Stimulated activated memory B cell treated with anti-CD40 and anti-IgM and Interleukin-4, amounts not matched to agents 10 μg/mL and 1 μg/mL and 100 μg/mL, for 72 hours (primary cell): ENCODE results near the gene ROPN1L.
"Not testable (repeated sequence)": the region's sequence is repeated elsewhere in the genome, so short reads cannot be mapped to it uniquely, and the experiment has no call there.

Experiments used
- ATAC-seq: fragments of 150-1000 bp; cut with Tn5 transposase; 2 replicates; pipeline ENCODE4 v1.10.0; 2021
- H3K27ac Mint-ChIP-seq: one replicate; pipeline ENCODE4 v1.8.0; 2022; ENCODE audit warnings: mild to moderate bottlenecking, mixed read lengths
- H3K27me3 Mint-ChIP-seq: one replicate; pipeline ENCODE4 v1.8.0; 2022; ENCODE audit warnings: mixed read lengths
- H3K36me3 Mint-ChIP-seq: one replicate; pipeline ENCODE4 v1.8.0; 2022; ENCODE audit warnings: mixed read lengths
- H3K4me1 Mint-ChIP-seq: one replicate; pipeline ENCODE4 v1.8.0; 2022; ENCODE audit warnings: mixed read lengths
- H3K4me3 Mint-ChIP-seq: one replicate; pipeline ENCODE4 v1.8.0; 2022; ENCODE audit warnings: mild to moderate bottlenecking, moderate library complexity, mixed read lengths
- H3K9me3 Mint-ChIP-seq: one replicate; pipeline ENCODE4 v1.8.0; 2022; ENCODE audit warnings: mixed read lengths

The ROPN1L gene

DNA sequence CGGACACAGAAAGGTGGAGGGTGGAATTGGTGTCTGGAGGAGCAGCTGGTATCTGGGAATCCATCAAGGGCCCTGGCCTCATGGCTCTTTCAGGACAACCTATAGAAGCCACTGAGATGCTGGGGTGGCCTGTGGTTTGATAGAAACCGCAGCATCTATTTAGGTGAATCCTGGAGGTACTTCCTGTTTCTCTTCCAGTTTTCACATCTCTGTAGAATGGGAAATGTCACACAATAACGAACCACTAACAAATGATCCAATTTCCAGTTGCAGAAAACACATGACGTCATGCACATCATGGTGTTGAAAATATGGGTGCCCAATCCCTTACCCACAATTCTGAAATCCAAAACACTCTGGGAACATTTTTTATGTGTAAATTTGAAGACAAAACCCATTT, 52.2 kb downstream of the ROPN1L start:
- no peaks in the 10 kb centered on the region for H3K27me3 Mint-ChIP-seq
- H3K27ac Mint-ChIP-seq: no peak overlapping the region
- peaks cover 5% of the 10 kb centered on the region for H3K9me3 Mint-ChIP-seq
- H3K36me3 Mint-ChIP-seq: peaks cover 6% of the 10 kb centered on the region
- ATAC-seq: no peak
- H3K4me1 Mint-ChIP-seq: peaks cover 55% of the 10 kb centered on the region
- H3K4me3 Mint-ChIP-seq: no peak overlapping the region

DNA sequence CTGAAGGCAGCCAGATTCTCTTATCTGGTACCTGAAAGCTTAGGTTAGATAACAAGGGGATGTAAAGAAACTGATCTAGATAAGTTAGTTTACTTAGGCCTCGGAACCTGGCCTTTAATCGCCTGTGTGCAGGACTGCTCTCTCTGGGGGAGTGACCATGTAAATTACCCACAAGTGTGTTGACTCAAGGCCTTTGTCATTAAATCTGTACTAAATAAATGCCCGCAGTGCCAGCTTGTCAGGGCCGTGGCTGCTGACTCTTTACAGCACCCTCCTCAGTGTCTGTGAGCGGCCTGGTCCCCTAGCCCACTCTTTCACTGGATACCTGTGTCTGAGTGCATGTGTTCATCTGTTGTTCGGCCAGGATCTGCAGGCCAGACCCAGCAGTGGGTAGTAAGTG, 52.8 kb downstream of the ROPN1L start:
- not testable (repeated sequence) for H3K27me3 Mint-ChIP-seq, H3K27ac Mint-ChIP-seq, H3K36me3 Mint-ChIP-seq, H3K9me3 Mint-ChIP-seq, ATAC-seq, H3K4me3 Mint-ChIP-seq
- peaks cover 49% of the 10 kb centered on the region for H3K4me1 Mint-ChIP-seq

DNA sequence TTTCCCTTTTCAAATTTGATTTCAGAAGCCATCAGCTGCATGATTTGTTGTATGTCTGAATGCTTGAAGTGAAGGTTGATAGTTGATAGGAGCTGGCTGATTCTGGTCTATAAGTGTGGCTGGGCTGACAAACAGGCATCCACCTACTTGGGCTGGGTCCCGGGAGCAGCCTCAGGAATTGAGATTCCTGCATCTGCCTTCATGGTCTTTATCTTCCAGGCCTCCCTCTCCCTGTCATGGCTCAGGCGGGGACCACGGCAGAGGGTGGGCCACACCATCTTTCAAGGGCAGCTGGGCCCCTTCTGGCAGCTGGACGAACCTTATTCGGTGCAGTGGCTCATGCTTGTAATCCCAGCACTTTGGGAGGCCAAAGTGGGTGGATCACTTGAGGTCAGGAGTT, 55.9 kb downstream of the ROPN1L start:
- H3K27me3 Mint-ChIP-seq: no peaks in the 10 kb centered on the region
- peaks cover 5% of the 10 kb centered on the region for H3K9me3 Mint-ChIP-seq
- peak overlapping the region; percentile 14 for H3K27ac Mint-ChIP-seq
- H3K4me1 Mint-ChIP-seq: peaks cover 23% of the 10 kb centered on the region
- no peak overlapping the region for H3K4me3 Mint-ChIP-seq
- ATAC-seq: no peak
- peaks cover 6% of the 10 kb centered on the region for H3K36me3 Mint-ChIP-seq

DNA sequence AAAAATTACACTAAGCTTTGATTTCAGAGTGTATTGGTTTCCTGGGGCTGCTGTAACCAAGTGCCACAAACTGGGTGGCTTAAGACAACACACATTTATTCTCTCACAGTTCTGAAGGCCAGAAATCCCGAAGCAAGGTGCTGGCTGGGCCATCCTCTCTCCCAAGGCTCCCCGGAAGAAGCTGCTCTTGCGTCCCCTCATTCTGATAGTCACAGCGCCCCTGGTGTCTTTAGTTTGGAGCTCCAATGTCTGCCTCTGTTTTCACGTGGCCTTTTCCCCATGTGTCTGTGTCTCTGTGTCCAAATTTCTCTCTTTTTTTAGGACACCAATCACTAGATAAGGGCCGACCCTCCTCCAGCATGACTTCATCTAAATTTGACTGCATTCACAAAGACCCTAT, 56.7 kb downstream of the ROPN1L start:
- Mint-ChIP-seq H3K9me3 (peaks cover 5% of the 10 kb centered on the region), H3K27ac (peak overlapping the region; percentile 12), H3K36me3 (peaks cover 6% of the 10 kb centered on the region), H3K27me3 (no peaks in the 10 kb centered on the region), H3K4me3 (no peak overlapping the region), H3K4me1 (peaks cover 15% of the 10 kb centered on the region)
- no peak for ATAC-seq

DNA sequence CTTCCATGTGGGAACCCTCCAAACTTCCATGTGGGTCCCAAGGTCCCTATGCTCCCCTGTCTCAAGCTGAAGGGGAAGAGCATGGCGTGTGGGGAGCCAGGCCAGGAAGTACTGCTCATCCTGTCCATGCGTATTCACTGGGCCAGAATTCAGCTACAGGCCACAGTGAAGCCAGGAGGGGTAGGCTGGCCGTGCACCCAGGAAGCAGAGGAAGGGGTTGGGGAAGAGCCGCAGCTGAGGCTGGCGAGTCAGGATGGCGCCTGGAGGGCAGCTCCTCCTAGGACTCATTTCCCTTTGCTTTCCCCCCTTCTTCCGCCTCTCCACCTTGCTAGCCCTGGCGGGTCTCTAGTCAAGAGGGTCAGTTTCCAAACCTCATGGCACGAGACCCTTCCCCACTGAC, 57.4 kb downstream of the ROPN1L start:
- peaks cover 3% of the 10 kb centered on the region for H3K36me3 Mint-ChIP-seq
- peaks cover 3% of the 10 kb centered on the region for H3K9me3 Mint-ChIP-seq
- no peak overlapping the region for H3K4me3 Mint-ChIP-seq
- H3K27me3 Mint-ChIP-seq: no peaks in the 10 kb centered on the region
- ATAC-seq: no peak
- no peak overlapping the region for H3K27ac Mint-ChIP-seq
- peaks cover 8% of the 10 kb centered on the region for H3K4me1 Mint-ChIP-seq

DNA sequence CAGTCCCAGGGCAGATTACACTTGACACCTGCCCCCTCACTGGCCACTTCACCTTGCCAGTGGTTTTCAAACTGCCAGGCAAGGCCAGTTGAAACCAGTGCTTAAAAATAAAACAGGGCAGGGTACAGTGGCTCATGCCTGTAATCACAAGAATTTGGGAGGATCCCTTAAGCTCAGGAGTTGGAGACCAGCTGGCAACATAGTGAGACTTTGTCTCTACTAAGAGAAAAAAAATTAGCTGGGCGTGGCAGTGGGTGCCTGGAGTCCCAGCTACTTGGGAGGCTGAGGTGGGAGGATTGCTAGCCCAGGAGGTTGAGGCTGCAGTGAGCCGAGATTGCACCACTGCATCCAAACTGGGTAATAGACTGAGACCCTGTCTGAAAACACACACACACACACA, 58.1 kb downstream of the ROPN1L start:
- ATAC-seq: no peak

DNA sequence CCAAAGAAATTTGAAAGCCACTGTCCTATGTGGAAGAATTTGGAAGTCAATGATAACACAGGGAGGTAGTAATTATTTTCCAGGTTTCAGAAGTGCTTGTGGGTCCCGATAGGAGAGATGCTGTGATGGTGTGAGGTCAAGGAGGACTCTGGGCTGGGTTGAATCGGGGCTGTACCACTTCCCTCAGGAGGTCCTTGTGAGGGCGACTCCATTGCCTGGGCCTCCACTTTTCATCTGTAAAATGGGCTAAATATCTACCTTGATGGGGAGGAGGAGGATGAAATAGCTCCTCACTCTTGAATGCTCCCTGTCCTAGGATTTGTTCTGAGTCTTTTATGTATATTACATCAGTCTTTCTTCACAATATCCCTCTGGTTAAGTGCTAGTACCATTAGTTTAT, 59.0 kb downstream of the ROPN1L start:
- Mint-ChIP-seq H3K27me3 (no peaks in the 10 kb centered on the region), H3K4me3 (no peak overlapping the region), H3K9me3 (no peaks in the 10 kb centered on the region), H3K4me1 (peaks cover 14% of the 10 kb centered on the region), H3K27ac (no peak overlapping the region), H3K36me3 (no peaks in the 10 kb centered on the region)
- ATAC-seq: no peak

More for the DNA sequence above, 58.1 kb downstream of the ROPN1L start:
- H3K4me1 Mint-ChIP-seq: peaks cover 5% of the 10 kb centered on the region
- no peak overlapping the region for H3K27ac Mint-ChIP-seq
- no peaks in the 10 kb centered on the region for H3K27me3 Mint-ChIP-seq
- no peaks in the 10 kb centered on the region for H3K36me3 Mint-ChIP-seq
- no peak overlapping the region for H3K4me3 Mint-ChIP-seq
- no peaks in the 10 kb centered on the region for H3K9me3 Mint-ChIP-seq

DNA sequence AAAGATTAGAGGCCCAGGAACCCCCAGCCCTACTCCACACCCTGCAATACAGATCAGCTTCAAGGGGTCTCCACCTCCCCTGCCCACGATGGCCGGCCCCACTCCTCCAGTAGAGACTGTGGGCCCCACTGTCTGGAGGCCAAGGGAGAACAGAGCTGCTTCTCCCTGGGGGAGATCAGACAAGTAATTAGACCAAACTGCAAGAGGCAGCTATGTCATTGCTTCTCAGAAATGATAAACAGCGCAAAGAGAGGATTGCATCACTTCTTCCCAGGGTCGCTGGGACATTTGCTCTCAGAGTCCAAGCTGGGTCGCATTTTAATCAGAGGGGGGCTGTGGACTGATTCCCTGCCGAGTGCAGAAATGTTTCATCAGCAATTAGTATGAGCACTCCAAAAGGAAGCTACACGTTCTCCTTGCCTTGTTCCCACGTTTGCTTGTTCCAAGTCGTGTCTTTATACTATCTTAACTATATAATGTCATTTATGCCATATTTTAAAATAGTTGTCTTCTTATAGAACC, 59.9 kb downstream of the ROPN1L start:
- Mint-ChIP-seq H3K27me3 (no peaks in the 10 kb centered on the region), H3K4me3 (no peak overlapping the region), H3K27ac (no peak overlapping the region), H3K9me3 (no peaks in the 10 kb centered on the region), H3K36me3 (no peaks in the 10 kb centered on the region), H3K4me1 (peaks cover 22% of the 10 kb centered on the region)
- ATAC-seq: no peak

DNA sequence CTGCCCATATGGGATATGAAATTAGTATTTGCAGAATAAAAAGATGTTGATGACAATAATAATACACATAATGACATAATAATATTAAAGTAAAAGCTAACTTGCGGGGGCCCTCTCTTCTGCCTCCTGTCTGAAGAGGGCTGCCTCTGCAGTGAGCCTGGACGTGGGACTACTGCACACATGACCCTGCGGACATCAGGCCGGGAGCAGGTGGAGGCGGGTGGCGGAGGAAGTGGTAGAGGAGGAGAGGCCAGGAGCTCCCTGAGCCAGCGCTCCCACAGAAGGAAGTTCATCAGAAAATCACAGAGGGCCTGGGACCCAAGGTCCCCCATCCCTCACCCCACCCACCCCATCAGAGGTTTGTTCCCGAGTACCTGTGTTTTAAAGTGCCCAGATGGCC, 60.5 kb downstream of the ROPN1L start:
- H3K36me3 Mint-ChIP-seq: no peaks in the 10 kb centered on the region
- no peak for ATAC-seq
- H3K27me3 Mint-ChIP-seq: no peaks in the 10 kb centered on the region
- H3K4me3 Mint-ChIP-seq: no peak overlapping the region
- H3K4me1 Mint-ChIP-seq: peaks cover 22% of the 10 kb centered on the region
- H3K9me3 Mint-ChIP-seq: no peaks in the 10 kb centered on the region
- peak overlapping the region; percentile 57 for H3K27ac Mint-ChIP-seq

DNA sequence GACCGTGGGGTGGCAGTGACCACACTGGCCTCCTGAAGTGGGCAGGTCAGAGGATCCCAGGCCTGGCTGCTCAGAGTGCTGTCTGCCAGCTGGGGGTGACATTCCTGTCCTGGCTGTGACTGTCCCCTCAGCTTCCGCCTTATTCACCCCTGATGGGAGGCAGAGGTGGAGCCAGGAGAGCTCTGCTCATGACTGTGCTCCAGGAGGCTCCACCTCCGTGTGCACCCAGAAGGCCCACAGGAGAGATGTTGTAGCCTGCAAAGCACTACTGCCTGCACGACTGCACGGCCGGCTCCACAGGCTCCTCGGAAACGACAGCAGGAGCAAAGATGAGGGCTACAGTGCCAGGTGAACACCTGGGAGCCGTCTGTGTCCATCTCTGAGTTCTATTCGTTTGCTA, 60.9 kb downstream of the ROPN1L start:
- Mint-ChIP-seq H3K4me3 (no peak overlapping the region), H3K27me3 (no peaks in the 10 kb centered on the region), H3K9me3 (no peaks in the 10 kb centered on the region), H3K27ac (peak overlapping the region; percentile 57), H3K36me3 (no peaks in the 10 kb centered on the region), H3K4me1 (peaks cover 22% of the 10 kb centered on the region)
- no peak for ATAC-seq

DNA sequence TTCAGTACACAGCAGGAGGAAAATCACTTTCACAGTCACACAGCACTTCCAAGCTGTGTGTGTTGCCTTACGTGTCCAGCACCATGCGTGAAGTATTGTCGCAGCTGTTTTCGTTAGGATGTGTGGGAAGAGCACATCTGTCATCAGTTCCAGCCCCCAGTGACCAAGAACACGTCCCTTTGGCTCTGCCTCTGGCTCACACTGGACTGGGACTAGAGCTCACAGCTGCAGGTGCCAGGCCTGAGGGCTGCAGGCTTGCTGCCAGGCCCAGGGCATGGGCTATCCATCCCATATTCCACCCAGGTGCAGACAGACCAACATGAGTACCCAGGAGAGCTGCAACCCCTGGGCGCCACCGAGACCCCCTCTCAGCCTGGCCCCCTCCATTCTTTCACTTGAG, 61.6 kb downstream of the ROPN1L start:
- H3K27me3 Mint-ChIP-seq: no peaks in the 10 kb centered on the region
- ATAC-seq: no peak
- no peaks in the 10 kb centered on the region for H3K9me3 Mint-ChIP-seq
- H3K4me3 Mint-ChIP-seq: no peak overlapping the region
- no peaks in the 10 kb centered on the region for H3K36me3 Mint-ChIP-seq
- H3K4me1 Mint-ChIP-seq: peaks cover 21% of the 10 kb centered on the region
- H3K27ac Mint-ChIP-seq: peak overlapping the region; percentile 57

DNA sequence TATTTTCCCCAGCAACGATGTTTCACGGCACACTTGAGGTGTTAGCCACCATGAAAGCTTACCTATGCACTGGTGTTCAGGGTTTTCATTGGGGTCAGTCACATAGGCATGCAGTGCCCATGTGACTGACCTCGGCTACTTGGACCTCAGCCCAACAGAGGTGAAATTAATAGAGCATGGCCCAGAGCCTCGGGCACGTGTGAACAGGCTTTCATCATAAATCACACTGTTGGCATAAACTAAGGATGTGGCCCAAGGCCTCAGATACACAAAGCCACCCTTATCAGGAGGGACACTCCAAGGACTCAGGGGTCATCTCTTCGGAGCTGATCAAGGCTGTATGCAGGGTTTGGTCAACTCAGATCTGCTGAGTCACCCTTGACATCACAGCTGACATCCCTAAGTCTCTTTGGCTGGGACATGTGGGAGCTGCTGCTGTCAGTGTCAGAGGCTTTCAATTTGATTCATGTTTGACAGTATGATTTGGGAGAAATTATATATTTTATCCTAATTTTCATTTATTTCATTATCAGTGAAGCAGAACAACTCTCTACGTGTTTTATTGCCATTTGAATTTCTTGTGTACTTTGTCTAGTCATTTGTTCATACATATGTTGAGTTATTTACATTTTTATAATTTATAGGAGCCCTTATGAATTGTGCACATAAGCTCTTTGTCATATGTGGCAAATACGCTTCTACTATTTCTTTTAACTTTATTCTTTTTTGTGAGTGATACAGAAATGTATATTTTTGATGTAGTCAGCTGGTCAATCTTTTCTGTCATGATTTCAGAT, 62.5 kb downstream of the ROPN1L start:
- Mint-ChIP-seq H3K4me1 (peaks cover 24% of the 10 kb centered on the region), H3K9me3 (no peaks in the 10 kb centered on the region), H3K36me3 (no peaks in the 10 kb centered on the region), H3K4me3 (no peak overlapping the region), H3K27me3 (no peaks in the 10 kb centered on the region), H3K27ac (peak overlapping the region; percentile 57)
- no peak for ATAC-seq

DNA sequence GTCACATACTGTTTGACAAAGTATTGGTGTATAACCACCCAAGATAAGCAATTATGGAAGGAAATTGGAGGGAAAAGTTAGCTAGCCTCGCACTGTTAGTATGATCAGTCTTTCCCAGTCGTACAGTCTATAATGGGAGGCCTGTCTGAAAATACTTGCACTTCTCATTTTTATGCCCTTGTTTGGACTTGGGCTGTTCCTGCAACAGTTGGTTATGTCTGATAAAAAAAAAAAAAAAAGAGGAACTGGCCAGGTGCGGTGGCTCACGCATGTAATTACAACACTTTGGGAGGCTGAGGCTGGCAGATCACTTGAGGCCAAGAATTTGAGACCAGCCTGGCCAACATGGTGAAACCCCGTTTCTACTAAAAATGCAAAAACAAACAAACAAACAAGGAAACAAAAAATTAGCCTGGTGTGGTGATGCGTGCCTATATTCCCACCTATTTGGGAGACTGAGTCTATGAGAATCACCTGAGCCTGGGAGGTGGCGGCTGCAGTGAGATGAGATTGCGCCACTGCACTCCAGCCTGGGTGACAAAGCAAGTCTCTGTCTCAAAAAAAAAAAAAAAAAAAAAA, 63.9 kb downstream of the ROPN1L start:
- Mint-ChIP-seq H3K27me3 (no peaks in the 10 kb centered on the region), H3K36me3 (no peaks in the 10 kb centered on the region), H3K9me3 (no peaks in the 10 kb centered on the region), H3K4me1 (peaks cover 24% of the 10 kb centered on the region), H3K4me3 (no peak overlapping the region), H3K27ac (peak overlapping the region; percentile 78)
- ATAC-seq: peak; percentile 91

DNA sequence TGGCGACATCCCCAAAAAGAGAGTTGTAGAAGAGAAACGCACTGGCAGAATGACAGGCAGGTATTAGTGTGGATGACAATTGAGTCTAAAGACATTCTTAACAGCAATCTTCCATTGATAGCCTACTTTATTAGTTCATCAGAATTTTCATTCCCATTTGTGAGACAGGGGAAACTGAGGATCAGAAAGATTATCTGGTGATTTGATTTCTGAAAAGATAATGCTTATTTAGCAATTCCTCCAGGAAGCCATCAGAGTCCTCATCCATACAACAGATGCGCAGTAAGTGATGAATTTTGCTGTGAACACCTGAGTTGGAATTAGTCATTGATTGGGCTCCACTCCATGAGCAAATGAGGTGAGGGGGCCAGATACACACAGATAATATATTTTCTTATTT, 64.9 kb downstream of the ROPN1L start:
- ATAC-seq: no peak
- Mint-ChIP-seq H3K9me3 (no peaks in the 10 kb centered on the region), H3K4me1 (peaks cover 24% of the 10 kb centered on the region)

DNA sequence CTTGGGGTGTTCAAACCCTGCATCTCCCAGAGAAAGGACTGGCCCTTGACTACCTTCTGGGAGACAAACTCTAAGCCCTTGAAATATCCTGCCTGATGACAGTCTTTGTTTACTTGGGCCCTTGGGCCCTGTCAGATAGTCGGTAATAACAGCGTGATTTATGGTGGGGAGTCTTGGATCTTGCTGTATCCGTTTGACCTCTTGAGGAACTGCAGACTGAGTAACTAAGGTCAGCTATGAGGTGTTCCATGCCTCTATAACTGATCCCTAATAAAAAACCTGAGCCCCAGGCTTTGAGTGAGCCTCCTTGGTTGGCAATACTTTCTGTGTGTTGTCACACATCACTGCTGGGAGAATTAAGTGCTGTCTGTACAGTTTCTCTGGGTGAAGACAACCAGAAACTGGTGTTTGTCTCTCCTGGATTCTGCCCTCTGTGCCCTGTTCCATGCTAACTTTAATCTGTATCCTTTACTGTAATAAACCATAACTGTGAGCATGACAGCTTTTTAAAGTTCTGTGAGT, 66.0 kb downstream of the ROPN1L start:
- Mint-ChIP-seq H3K27me3 (no peaks in the 10 kb centered on the region), H3K27ac (peak overlapping the region; percentile 11), H3K36me3 (no peaks in the 10 kb centered on the region), H3K9me3 (no peaks in the 10 kb centered on the region), H3K4me3 (no peak overlapping the region), H3K4me1 (peaks cover 25% of the 10 kb centered on the region)
- ATAC-seq: no peak

More for the DNA sequence above, 64.9 kb downstream of the ROPN1L start:
- H3K4me3 Mint-ChIP-seq: no peak overlapping the region
- H3K27me3 Mint-ChIP-seq: no peaks in the 10 kb centered on the region
- H3K36me3 Mint-ChIP-seq: no peaks in the 10 kb centered on the region
- no peak overlapping the region for H3K27ac Mint-ChIP-seq

DNA sequence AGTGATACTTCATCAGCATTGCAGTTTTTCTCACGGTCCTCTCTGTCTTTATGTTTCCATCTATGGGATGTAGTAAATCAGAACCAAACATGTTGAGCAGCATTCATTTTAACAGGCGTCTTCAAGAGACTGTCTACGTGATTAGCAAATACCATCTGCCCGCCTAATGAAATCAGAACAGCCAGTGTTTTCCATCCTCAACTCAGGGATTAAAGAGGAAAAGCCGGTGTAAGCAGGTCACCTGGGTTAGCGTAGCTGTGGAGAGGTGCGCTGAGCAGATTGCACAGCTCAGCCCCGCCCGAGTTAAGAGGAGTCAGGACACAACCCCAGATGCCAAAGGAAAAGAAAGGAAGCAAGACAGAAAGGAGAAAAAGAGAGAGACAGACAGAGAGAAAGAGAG, 67.9 kb downstream of the ROPN1L start:
- H3K4me3 Mint-ChIP-seq: no peak overlapping the region
- H3K27me3 Mint-ChIP-seq: no peaks in the 10 kb centered on the region
- no peaks in the 10 kb centered on the region for H3K9me3 Mint-ChIP-seq
- H3K4me1 Mint-ChIP-seq: peaks cover 30% of the 10 kb centered on the region
- H3K36me3 Mint-ChIP-seq: no peaks in the 10 kb centered on the region
- no peak overlapping the region for H3K27ac Mint-ChIP-seq
- ATAC-seq: no peak
